HL-60 (cell line): ENCODE results near the gene SIL1.

Experiments used
- GABPA ChIP-seq: IDR thresholded peaks from 2 replicates; pipeline ENCODE4 v1.6.1; 2012; ENCODE audit warnings: low read depth
- POLR2AphosphoS5 ChIP-seq: IDR thresholded peaks from 2 replicates; pipeline ENCODE4 v1.6.1; 2012; ENCODE audit warnings: low read depth
- TF ChIP-seq, protein P1 (sequence below): IDR thresholded peaks from one replicate; pipeline ENCODE4 v1.5.1; 2011; ENCODE audit warnings: low read length, control low read depth, inconsistent platforms; ENCODE audit not compliant: insufficient read depth
- TF ChIP-seq, protein P2 (sequence below): IDR thresholded peaks from 2 replicates; pipeline ENCODE4 v1.6.1; 2012; ENCODE audit warnings: low read depth; ENCODE audit not compliant: insufficient replicate concordance

DNA sequence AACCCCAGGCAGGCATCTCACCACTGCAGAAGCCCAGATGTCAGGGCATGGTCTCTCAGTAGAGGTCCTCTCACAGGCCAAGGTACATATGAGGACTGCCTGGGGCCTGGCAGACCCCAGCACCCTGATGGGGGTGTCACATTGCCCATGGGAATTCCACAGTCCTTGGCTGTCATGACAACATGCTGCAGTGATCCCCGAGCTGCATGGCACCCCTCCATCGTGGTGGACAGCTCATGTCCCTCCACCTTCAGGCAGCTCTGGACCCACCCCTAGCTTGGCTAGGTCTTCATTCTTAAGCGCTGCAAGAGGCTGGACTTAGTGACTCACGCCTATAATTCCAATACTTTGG is 249.0 kb downstream of the SIL1 start:
- TF ChIP-seq, protein P1, sequence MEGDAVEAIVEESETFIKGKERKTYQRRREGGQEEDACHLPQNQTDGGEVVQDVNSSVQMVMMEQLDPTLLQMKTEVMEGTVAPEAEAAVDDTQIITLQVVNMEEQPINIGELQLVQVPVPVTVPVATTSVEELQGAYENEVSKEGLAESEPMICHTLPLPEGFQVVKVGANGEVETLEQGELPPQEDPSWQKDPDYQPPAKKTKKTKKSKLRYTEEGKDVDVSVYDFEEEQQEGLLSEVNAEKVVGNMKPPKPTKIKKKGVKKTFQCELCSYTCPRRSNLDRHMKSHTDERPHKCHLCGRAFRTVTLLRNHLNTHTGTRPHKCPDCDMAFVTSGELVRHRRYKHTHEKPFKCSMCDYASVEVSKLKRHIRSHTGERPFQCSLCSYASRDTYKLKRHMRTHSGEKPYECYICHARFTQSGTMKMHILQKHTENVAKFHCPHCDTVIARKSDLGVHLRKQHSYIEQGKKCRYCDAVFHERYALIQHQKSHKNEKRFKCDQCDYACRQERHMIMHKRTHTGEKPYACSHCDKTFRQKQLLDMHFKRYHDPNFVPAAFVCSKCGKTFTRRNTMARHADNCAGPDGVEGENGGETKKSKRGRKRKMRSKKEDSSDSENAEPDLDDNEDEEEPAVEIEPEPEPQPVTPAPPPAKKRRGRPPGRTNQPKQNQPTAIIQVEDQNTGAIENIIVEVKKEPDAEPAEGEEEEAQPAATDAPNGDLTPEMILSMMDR: no peak
- TF ChIP-seq POLR2AphosphoS5 (no peak), GABPA (no peak)
- TF ChIP-seq, protein P2, sequence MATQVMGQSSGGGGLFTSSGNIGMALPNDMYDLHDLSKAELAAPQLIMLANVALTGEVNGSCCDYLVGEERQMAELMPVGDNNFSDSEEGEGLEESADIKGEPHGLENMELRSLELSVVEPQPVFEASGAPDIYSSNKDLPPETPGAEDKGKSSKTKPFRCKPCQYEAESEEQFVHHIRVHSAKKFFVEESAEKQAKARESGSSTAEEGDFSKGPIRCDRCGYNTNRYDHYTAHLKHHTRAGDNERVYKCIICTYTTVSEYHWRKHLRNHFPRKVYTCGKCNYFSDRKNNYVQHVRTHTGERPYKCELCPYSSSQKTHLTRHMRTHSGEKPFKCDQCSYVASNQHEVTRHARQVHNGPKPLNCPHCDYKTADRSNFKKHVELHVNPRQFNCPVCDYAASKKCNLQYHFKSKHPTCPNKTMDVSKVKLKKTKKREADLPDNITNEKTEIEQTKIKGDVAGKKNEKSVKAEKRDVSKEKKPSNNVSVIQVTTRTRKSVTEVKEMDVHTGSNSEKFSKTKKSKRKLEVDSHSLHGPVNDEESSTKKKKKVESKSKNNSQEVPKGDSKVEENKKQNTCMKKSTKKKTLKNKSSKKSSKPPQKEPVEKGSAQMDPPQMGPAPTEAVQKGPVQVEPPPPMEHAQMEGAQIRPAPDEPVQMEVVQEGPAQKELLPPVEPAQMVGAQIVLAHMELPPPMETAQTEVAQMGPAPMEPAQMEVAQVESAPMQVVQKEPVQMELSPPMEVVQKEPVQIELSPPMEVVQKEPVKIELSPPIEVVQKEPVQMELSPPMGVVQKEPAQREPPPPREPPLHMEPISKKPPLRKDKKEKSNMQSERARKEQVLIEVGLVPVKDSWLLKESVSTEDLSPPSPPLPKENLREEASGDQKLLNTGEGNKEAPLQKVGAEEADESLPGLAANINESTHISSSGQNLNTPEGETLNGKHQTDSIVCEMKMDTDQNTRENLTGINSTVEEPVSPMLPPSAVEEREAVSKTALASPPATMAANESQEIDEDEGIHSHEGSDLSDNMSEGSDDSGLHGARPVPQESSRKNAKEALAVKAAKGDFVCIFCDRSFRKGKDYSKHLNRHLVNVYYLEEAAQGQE: no peak
